SK-N-SH (cell line): ENCODE results near the gene ZDHHC14. TPM values are rescaled to one million over a fixed set of nuclear protein-coding genes. Genes with fewer than 3 reads are reported as not detected.

Experiments
- CTCF ChIA-PET: fragments of 300-600, 350-600 bp; formaldehyde crosslinking; extraction: SDS; loops from one replicate; lab custom pipeline; 2021; lab: Yijun Ruan, JAX
- POLR2A ChIA-PET: fragments of 350-600 bp; sonication (Branson Sonifier 250); formaldehyde crosslinking; extraction: SDS; loops from one replicate; lab custom pipeline; 2020; ENCODE audit warnings: antibody characterized with exemption, inconsistent platforms; lab: Yijun Ruan, JAX
- DNase-seq: peaks from one replicate; pipeline ENCODE4 v3.0.0; 2012
- H2AFZ ChIP-seq: fragments of 200-600 bp; sonication (generic); 2 replicates; pipeline ENCODE4 v1.8.1; 2016; ENCODE audit warnings: antibody characterized with exemption, mild to moderate bottlenecking, low read depth
- H3F3A ChIP-seq: fragments of 200-600 bp; sonication (generic); replicated peaks from 2 replicates; pipeline ENCODE3; 2016; ENCODE audit warnings: antibody characterized with exemption, mild to moderate bottlenecking; ENCODE audit not compliant: insufficient read depth
- H3K27ac ChIP-seq, 2 experiments: fragments of 200-500 bp in 1 of 2; fragments of 200-600 bp in 1 of 2; sonication (Bioruptor generic) in 1 of 2; sonication (generic), shearing (Covaris generic) in 1 of 2; 2 replicates each; pipeline versions ENCODE4 v1.5.1 to v1.6.1; 2014 to 2016; ENCODE audit warnings: low read depth in 2 of 2, inconsistent platforms in 1 of 2, low read length in 1 of 2, mild to moderate bottlenecking in 1 of 2, mixed read lengths in 1 of 2
- H3K27me3 ChIP-seq: fragments of 200-600 bp; sonication (generic), shearing (Covaris generic); 2 replicates; pipeline ENCODE4 v1.6.1; 2016; ENCODE audit warnings: mixed run types; ENCODE audit not compliant: insufficient read depth
- H3K36me3 ChIP-seq, 2 experiments: fragments of 200-500 bp in 1 of 2; fragments of 200-600 bp in 1 of 2; sonication (Bioruptor generic) in 1 of 2; sonication (generic) in 1 of 2; replicated peaks in 1 of 2; 2 replicates each; pipeline versions ENCODE3 to v1.5.1; 2014 to 2016; ENCODE audit warnings: low read length in 1 of 2, mild to moderate bottlenecking in 1 of 2; ENCODE audit not compliant: insufficient read depth in 2 of 2, control insufficient read depth in 1 of 2
- H3K4me1 ChIP-seq, 2 experiments: fragments of 200-500 bp in 1 of 2; fragments of 200-600 bp in 1 of 2; sonication (Bioruptor generic) in 1 of 2; sonication (generic), shearing (Covaris generic) in 1 of 2; 2 replicates each; pipeline versions ENCODE4 v1.5.1 to v1.6.1; 2014 to 2016; ENCODE audit warnings: low read depth in 1 of 2, low read length in 1 of 2, mixed run types in 1 of 2; ENCODE audit not compliant: insufficient read depth in 2 of 2, control insufficient read depth in 1 of 2
- H3K4me2 ChIP-seq: fragments of 200-600 bp; sonication (generic), shearing (Covaris generic); 2 replicates; pipeline ENCODE4 v1.6.1; 2017; ENCODE audit warnings: mixed run types
- H3K4me3 ChIP-seq, 2 experiments: fragments of 200-500 bp in 1 of 2; fragments of 200-600 bp in 1 of 2; sonication (Bioruptor generic) in 1 of 2; sonication (generic), shearing (Covaris generic) in 1 of 2; 2 replicates each; pipeline versions ENCODE4 v1.5.1 to v1.8.1; 2014 to 2016; ENCODE audit warnings: low read depth in 2 of 2, inconsistent platforms in 1 of 2, low read length in 1 of 2, mild to moderate bottlenecking in 1 of 2, mixed read lengths in 1 of 2, moderate library complexity in 1 of 2
- H3K79me2 ChIP-seq: fragments of 200-600 bp; sonication (generic); 2 replicates; pipeline ENCODE4 v1.8.1; 2017; ENCODE audit warnings: mild to moderate bottlenecking; ENCODE audit not compliant: insufficient read depth
- H3K9ac ChIP-seq: fragments of 200-600 bp; sonication (generic); 2 replicates; pipeline ENCODE4 v1.6.1; 2017; ENCODE audit warnings: mixed run types
- H3K9me2 ChIP-seq: fragments of 200-600 bp; sonication (generic); 2 replicates; pipeline ENCODE4 v1.6.1; 2017; ENCODE audit warnings: mixed run types
- H3K9me3 ChIP-seq: fragments of 200-600 bp; sonication (generic); 2 replicates; pipeline ENCODE4 v1.6.1; 2017; ENCODE audit warnings: mixed run types, mild to moderate bottlenecking, moderate library complexity
- H4K20me1 ChIP-seq: fragments of 200-600 bp; sonication (generic); 2 replicates; pipeline ENCODE4 v1.6.1; 2017; ENCODE audit warnings: mild to moderate bottlenecking, mixed run types; ENCODE audit not compliant: insufficient read depth
- FOSL2 ChIP-seq: IDR thresholded peaks from 2 replicates; pipeline ENCODE4 v1.4.0; 2012; ENCODE audit warnings: low read depth, mild to moderate bottlenecking, moderate library complexity, borderline replicate concordance
- FOXM1 ChIP-seq: IDR thresholded peaks from 2 replicates; pipeline ENCODE4 v1.4.0; 2012; ENCODE audit warnings: low read depth, mild to moderate bottlenecking
- NFIC ChIP-seq: IDR thresholded peaks from 2 replicates; pipeline ENCODE4 v1.4.0; 2012; ENCODE audit warnings: borderline replicate concordance
- RAD21 ChIP-seq: IDR thresholded peaks from 2 replicates; pipeline ENCODE4 v1.6.1; 2012; ENCODE audit warnings: mild to moderate bottlenecking, low read length
- RXRA ChIP-seq: IDR thresholded peaks from 2 replicates; pipeline ENCODE4 v1.4.0; 2012; ENCODE audit warnings: low read depth, mild to moderate bottlenecking, borderline replicate concordance
- SIN3A ChIP-seq: IDR thresholded peaks from 2 replicates; pipeline ENCODE4 v1.6.1; 2012; ENCODE audit warnings: low read depth, mild to moderate bottlenecking, low read length, moderate library complexity, borderline replicate concordance
- WGBS: methylation state at CpG from one replicate; pipeline ENCODE4 v1.1.6; 2017; ENCODE audit warnings: low lambda C conversion rate; 5-methylcytosine and 5-hydroxymethylcytosine counted together
- polyA plus RNA-seq, 3 experiments: library from polyadenylated mRNA; depleted of rRNA; stranded (reverse); fragments of >200 nt; gene quantifications; 2 replicates each; pipeline ENCODE4 v1.2.3, GENCODE V29; 2012
- TF ChIP-seq, protein P1 (sequence below): IDR thresholded peaks from 2 replicates; pipeline ENCODE4 v1.4.0; 2012; ENCODE audit warnings: low read depth, borderline replicate concordance
- TF ChIP-seq, protein P2 (sequence below): IDR thresholded peaks from 2 replicates; pipeline ENCODE4 v1.4.0; 2012; ENCODE audit warnings: low read depth
- TF ChIP-seq, protein P3 (sequence below): IDR thresholded peaks from 2 replicates; pipeline ENCODE4 v1.4.0; 2012; ENCODE audit warnings: low read depth, borderline replicate concordance

Gene ZDHHC14
- polyA plus RNA-seq, 1 of the 3 experiments (the other 2 are of a cell fraction), result 5.4 TPM

DNA sequence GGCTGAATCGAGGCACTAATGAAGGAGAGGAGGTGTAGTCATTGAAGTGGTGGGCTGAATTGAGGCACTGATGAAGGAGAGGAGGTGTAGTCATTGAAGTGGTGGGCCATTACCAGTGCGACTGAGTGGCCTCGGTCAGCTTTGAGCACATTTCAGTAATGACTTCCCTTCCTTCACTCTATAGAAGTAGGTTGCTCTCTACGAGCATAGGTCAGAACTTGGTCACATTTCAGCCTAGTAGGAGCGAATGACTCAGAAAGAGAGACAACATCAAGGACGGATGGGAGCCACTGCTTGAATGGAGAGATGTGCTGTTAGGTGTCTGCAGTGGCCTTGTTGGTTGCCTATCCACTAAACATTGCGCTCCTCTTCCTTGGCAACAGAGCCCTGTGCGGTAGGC lies 39.5 kb downstream of the ZDHHC14 start (continued):
- no peak for TF ChIP-seq SIN3A
- TF ChIP-seq, protein P1, sequence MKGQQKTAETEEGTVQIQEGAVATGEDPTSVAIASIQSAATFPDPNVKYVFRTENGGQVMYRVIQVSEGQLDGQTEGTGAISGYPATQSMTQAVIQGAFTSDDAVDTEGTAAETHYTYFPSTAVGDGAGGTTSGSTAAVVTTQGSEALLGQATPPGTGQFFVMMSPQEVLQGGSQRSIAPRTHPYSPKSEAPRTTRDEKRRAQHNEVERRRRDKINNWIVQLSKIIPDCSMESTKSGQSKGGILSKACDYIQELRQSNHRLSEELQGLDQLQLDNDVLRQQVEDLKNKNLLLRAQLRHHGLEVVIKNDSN, result no peak
- TF ChIP-seq, protein P2, sequence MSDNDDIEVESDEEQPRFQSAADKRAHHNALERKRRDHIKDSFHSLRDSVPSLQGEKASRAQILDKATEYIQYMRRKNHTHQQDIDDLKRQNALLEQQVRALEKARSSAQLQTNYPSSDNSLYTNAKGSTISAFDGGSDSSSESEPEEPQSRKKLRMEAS, result no peak

DNA sequence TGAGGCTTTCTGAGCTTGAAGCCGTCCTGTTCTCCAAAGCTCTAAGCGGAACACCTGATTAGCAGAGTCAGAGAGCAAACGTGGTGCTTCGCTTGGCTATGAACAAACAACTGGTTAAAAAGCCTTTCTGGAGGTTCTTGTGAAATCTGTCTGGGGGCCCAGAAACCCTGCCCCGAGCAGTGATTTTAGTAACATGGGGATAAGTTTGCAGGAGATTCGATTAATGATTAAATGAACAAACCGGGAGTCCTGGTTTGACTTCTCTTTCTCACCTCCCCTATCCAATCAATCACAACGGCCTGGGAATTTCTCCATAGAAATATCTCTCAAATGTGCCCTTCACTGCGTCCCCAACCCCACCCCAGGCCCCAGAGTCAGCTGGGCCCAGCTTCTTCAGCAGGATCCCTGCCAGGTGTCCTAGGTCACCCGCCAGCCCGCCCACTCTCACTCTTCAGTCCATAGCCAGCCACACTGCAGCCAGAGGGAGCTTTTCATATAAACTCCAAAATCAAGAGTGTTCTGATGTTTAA lies 43.6 kb downstream of the ZDHHC14 start:
- POLR2A ChIA-PET, result no interaction called here

DNA sequence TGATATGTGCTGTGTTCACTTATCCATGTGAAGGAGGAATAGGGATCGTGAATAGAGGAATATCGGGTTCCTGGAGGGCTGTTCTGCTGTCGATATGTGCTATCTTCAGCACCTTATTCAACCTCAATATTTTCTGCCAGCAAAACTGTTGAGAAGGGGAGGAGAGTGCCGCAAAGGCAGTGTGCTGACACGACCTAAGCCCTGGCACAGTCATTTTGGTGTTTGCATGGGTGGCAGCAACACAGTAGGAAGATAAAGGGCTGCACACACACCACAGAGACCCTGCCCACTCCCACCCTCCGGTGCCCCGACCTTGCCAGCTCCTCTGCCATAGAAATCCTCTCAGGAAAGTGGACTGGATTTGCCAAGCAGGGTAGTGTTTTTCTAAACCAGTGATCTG lies 47.0 kb downstream of the ZDHHC14 start:
- Histone ChIP-seq H3K27ac (no peak overlapping the region), H3K79me2 (no peaks in the 10 kb centered on the region), H3K27me3 (no peaks in the 10 kb centered on the region), H3K9me3 (no peaks in the 10 kb centered on the region), H3K4me1 (peaks cover 0 to 23% of the 10 kb centered on the region in 2 experiments; a peak in 2 of 4 replicates), H3K4me3 (no peak overlapping the region), H2AFZ (no peak overlapping the region), H3K9me2 (no peaks in the 10 kb centered on the region), H3K36me3 (no peaks in the 10 kb centered on the region), H4K20me1 (no peaks in the 10 kb centered on the region), H3K4me2 (no peak overlapping the region), H3K9ac (no peak overlapping the region), H3F3A (no peaks in the 10 kb centered on the region)
- TF ChIP-seq FOXM1 (no peak), RXRA (no peak)
- TF ChIP-seq, protein P1, result no peak
- 83% methylated on average over 6 of the region's 7 CpGs for WGBS
- POLR2A ChIA-PET, result no interaction called here
- no peak for DNase-seq
- CTCF ChIA-PET, result no interaction called here

More for the DNA sequence above, 43.6 kb downstream of the ZDHHC14 start:
- Histone ChIP-seq H3K27ac (no peak overlapping the region), H3K79me2 (no peaks in the 10 kb centered on the region), H4K20me1 (no peaks in the 10 kb centered on the region), H3K4me3 (no peak overlapping the region), H3K9ac (no peak overlapping the region), H3K4me2 (no peak overlapping the region), H2AFZ (no peak overlapping the region), H3K27me3 (no peaks in the 10 kb centered on the region), H3K9me2 (no peaks in the 10 kb centered on the region), H3K9me3 (no peaks in the 10 kb centered on the region), H3K4me1 (peaks cover 0 to 2% of the 10 kb centered on the region in 2 experiments; a peak in 1 of 4 replicates), H3F3A (no peaks in the 10 kb centered on the region), H3K36me3 (no peaks in the 10 kb centered on the region)
- no peak for DNase-seq
- TF ChIP-seq FOXM1, result no peak
- TF ChIP-seq FOSL2, result no peak
- TF ChIP-seq NFIC, result no peak
- TF ChIP-seq, protein P3, sequence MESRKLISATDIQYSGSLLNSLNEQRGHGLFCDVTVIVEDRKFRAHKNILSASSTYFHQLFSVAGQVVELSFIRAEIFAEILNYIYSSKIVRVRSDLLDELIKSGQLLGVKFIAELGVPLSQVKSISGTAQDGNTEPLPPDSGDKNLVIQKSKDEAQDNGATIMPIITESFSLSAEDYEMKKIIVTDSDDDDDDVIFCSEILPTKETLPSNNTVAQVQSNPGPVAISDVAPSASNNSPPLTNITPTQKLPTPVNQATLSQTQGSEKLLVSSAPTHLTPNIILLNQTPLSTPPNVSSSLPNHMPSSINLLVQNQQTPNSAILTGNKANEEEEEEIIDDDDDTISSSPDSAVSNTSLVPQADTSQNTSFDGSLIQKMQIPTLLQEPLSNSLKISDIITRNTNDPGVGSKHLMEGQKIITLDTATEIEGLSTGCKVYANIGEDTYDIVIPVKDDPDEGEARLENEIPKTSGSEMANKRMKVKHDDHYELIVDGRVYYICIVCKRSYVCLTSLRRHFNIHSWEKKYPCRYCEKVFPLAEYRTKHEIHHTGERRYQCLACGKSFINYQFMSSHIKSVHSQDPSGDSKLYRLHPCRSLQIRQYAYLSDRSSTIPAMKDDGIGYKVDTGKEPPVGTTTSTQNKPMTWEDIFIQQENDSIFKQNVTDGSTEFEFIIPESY, result no peak
- no peak for TF ChIP-seq RAD21
- 83% methylated on average over 11 of the region's 11 CpGs for WGBS
- CTCF ChIA-PET, result no interaction called here
